T-helper 1 cell (primary cell): Measurements from ENCODE around the gene FBXL7.

ENCODE experiments used
- DNase-seq, 5 donors: peaks; one replicate each; pipeline ENCODE4 v3.0.0-alpha.2; 2012 to 2020

Gene FBXL7

GRCh38 chr5:15904899-15905830, 405.2 kb downstream of the FBXL7 start:
- DNase-seq = no peak

- no peak for DNase-seq
Measured at GRCh38 chr5:15914638-15915037, 414.7 kb downstream of the FBXL7 start.

- DNase-seq = no peak
Measured at GRCh38 chr5:15926586-15926985, 426.6 kb downstream of the FBXL7 start.

GRCh38 chr5:15927710-15928380, 427.9 kb downstream of the FBXL7 start:
- no peak for DNase-seq

GRCh38 chr5:15929611-15930263, 429.8 kb downstream of the FBXL7 start:
- no peak for DNase-seq

GRCh38 chr5:15932066-15932465, 432.1 kb downstream of the FBXL7 start:
- no peak for DNase-seq

GRCh38 chr5:15933259-15934207, 433.6 kb downstream of the FBXL7 start:
- no peak for DNase-seq

GRCh38 chr5:15936505-15937245, 436.7 kb downstream of the FBXL7 start:
- no peak for DNase-seq

GRCh38 chr5:15937708-15938107, 437.7 kb downstream of the FBXL7 start:
- no peak for DNase-seq

GRCh38 chr5:15938186-15938585, 438.2 kb downstream of the FBXL7 start:
- DNase-seq = no peak

- DNase-seq = no peak
Measured at GRCh38 chr5:15938961-15939360, 439.0 kb downstream of the FBXL7 start.

- no peak for DNase-seq
Measured at GRCh38 chr5:15940905-15941304, 440.9 kb downstream of the FBXL7 start.

GRCh38 chr5:15943487-15943886, 443.5 kb downstream of the FBXL7 start:
- no peak for DNase-seq

GRCh38 chr5:15946026-15946425, 446.0 kb downstream of the FBXL7 start:
- DNase-seq = no peak

- DNase-seq = no peak
Measured at GRCh38 chr5:15948190-15948589, 448.2 kb downstream of the FBXL7 start.

- DNase-seq = no peak
Measured at GRCh38 chr5:15951126-15951525, 451.1 kb downstream of the FBXL7 start.

- no peak for DNase-seq
Measured at GRCh38 chr5:15951550-15951949, 451.6 kb downstream of the FBXL7 start.

GRCh38 chr5:15956622-15957021, 456.6 kb downstream of the FBXL7 start:
- no peak for DNase-seq

GRCh38 chr5:15957124-15957523, 457.1 kb downstream of the FBXL7 start:
- DNase-seq = no peak

- DNase-seq = no peak
Measured at GRCh38 chr5:15959370-15960164, 459.6 kb downstream of the FBXL7 start.
